ENCODE data around the gene PALD1. TPM values are rescaled to one million over a fixed set of nuclear protein-coding genes. Genes with fewer than 3 reads are reported as not detected.

Gene PALD1
- total RNA-seq, 3 donors from 2014 or later = 1.9 to 7.5 (median 5.9) TPM

DNA sequence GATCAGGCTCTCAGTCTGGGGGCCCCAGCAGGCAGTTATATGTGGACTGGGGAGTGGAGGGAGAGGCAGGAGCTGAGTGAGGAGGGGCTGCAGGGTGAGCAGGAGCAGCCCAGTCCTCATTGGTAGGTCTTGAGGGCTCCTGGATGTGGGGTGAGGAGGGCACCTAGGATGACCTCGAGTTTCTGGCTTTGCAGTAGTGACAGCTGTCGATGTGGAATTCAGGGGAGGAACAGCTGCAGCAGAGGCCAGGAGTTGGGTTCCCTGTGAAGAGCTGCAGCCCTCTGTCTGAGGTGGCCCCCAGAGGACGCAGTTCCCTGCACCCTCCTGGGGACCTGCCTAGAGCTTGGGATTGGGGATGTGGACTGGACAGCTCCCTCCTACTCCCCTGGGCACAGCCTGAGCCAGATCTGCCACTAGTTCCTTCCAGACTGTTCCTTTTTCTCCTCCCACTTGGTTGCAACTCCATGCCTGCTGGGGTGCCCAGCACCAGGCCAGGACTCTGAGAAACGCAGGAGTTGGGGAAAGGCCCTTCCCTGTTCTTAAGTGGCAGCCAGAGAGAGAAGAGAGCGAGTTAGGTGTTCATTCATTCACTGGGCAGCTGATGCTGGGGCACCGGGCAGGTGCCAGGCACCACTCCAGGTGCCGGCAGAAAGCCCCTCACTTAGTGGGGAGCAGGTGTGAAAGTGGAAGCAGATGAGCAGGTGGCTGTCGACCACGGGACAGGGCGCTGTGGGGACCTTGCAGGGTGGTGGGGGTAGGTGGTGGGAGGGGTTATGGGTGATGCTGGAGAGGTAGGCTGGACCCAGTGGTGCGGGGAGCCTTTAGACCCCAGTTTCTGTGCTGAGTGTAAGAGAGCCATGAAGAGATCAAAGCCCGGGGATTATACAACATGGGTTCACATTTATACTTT, 66.1 kb downstream of the PALD1 start:
- no peak overlapping the region for H3K4me3 ChIP-seq

GRCh38 chr10:70546584-70546983, 68.0 kb downstream of the PALD1 start:
- no peak for DNase-seq (ENCODE audit: low spot score in 2 of 2)
- Histone ChIP-seq H3K9me3 (no peaks in the 10 kb centered on the region), H3K36me3 (no peaks in the 10 kb centered on the region), H3K27me3 (no peaks in the 10 kb centered on the region), H3K4me3 (no peak overlapping the region), H3K4me1 (no peaks in the 10 kb centered on the region), H3K27ac (no peak overlapping the region)
- no peak for TF ChIP-seq POLR2A (IDR thresholded peaks at IDR 0.05)
- TF ChIP-seq, protein P1, sequence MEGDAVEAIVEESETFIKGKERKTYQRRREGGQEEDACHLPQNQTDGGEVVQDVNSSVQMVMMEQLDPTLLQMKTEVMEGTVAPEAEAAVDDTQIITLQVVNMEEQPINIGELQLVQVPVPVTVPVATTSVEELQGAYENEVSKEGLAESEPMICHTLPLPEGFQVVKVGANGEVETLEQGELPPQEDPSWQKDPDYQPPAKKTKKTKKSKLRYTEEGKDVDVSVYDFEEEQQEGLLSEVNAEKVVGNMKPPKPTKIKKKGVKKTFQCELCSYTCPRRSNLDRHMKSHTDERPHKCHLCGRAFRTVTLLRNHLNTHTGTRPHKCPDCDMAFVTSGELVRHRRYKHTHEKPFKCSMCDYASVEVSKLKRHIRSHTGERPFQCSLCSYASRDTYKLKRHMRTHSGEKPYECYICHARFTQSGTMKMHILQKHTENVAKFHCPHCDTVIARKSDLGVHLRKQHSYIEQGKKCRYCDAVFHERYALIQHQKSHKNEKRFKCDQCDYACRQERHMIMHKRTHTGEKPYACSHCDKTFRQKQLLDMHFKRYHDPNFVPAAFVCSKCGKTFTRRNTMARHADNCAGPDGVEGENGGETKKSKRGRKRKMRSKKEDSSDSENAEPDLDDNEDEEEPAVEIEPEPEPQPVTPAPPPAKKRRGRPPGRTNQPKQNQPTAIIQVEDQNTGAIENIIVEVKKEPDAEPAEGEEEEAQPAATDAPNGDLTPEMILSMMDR (IDR thresholded peaks at IDR 0.05) = no peak
- intact Hi-C loops (cut with DNase I; ENCODE audit: low total_unique reads) = no loop called here

More for the DNA sequence above, 66.1 kb downstream of the PALD1 start:
- intact Hi-C loops (cut with DNase I; ENCODE audit: low total_unique reads) = loop anchor here (5.0 kb wide), 1 partner anchor 648 kb away; no protein-coding TSS in a partner anchor
- Histone ChIP-seq H3K27me3 (no peaks in the 10 kb centered on the region), H3K9me3 (no peaks in the 10 kb centered on the region), H3K4me1 (no peaks in the 10 kb centered on the region), H3K36me3 (no peaks in the 10 kb centered on the region), H3K27ac (no peak overlapping the region)
- TF ChIP-seq, protein P1 (IDR thresholded peaks at IDR 0.05) = no peak
- TF ChIP-seq POLR2AphosphoS5 (IDR thresholded peaks at IDR 0.05) (no peak), POLR2A (IDR thresholded peaks at IDR 0.05) (no peak)
- no peak for DNase-seq (ENCODE audit: low spot score in 2 of 2)

DNA sequence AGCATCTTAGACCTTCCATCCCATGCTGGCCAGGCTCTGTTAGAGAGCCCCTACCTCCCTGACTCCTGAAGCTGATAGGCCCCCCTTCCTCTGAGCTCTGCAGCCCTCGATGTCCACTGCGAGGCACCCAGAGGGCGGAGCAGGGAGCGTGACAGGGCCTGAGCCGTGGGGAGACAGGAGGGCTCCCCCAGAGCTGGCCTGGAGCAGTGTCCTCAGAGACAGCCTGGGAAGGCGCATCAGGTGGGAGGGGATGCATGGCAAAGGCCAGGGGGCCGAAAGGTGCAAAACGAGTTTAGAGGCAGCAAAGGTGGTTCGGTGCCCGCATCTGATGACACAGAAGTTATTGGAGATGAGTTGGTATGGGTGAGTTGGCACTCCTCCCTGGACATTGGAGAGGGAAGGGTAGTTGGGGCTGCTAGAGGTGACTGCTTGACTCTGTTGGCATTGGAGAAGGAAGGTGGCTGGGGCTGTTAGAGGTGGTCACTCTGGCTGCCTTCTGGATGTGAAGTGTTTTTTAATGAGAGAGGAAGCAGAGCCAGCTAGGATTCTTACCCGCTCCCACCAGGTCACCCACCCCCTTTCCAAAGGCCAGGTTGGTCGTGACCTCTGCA, 70.9 kb downstream of the PALD1 start:
- no peaks in the 10 kb centered on the region for H3K36me3 ChIP-seq
- H3K4me3 ChIP-seq = no peak overlapping the region
- no peaks in the 10 kb centered on the region for H3K27me3 ChIP-seq
- H3K4me1 ChIP-seq = no peaks in the 10 kb centered on the region
- H3K9me3 ChIP-seq = no peaks in the 10 kb centered on the region
- intact Hi-C loops (cut with DNase I; ENCODE audit: low total_unique reads) = no loop called here
- no peak for DNase-seq (ENCODE audit: low spot score in 2 of 2)
- TF ChIP-seq POLR2AphosphoS5 (IDR thresholded peaks at IDR 0.05) (no peak), POLR2A (IDR thresholded peaks at IDR 0.05) (no peak)
- TF ChIP-seq, protein P1 (IDR thresholded peaks at IDR 0.05) = no peak
- no peak overlapping the region for H3K27ac ChIP-seq

DNA sequence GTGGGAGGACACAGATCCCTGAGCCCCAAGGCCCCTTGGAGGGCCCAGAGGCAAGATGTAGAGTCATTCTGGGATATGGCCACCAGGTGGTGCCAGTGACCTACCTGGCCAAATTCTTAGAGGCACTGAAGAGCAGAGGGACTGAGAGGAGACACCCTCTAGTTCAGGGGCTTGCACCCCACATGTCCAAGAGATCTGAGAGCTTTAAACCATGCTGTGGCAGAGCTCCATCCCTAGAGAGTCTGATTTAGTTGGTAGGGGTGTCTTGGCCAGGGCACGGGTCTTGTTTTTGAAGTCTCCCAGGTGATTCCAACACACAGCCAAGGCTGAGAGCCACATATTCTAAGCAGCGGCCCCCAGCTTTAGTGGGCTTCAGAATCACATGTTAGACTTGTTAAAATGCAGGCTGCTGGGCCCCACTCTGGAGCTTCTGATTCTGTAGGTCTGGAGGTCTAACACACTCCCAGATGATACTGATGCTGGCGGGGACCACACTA, 71.4 kb downstream of the PALD1 start:
- peak; percentile 53 to 65 for DNase-seq (ENCODE audit: low spot score in 2 of 2)

More for the DNA sequence above, 71.4 kb downstream of the PALD1 start:
- Histone ChIP-seq H3K9me3 (no peaks in the 10 kb centered on the region), H3K4me3 (no peak overlapping the region), H3K27me3 (no peaks in the 10 kb centered on the region), H3K4me1 (no peaks in the 10 kb centered on the region), H3K27ac (no peak overlapping the region), H3K36me3 (no peaks in the 10 kb centered on the region)
- TF ChIP-seq, protein P1 (IDR thresholded peaks at IDR 0.05) = peak; percentile 74 to 86 (median 83)
- TF ChIP-seq POLR2AphosphoS5 (IDR thresholded peaks at IDR 0.05) = no peak
- no peak for TF ChIP-seq POLR2A (IDR thresholded peaks at IDR 0.05)
- intact Hi-C loops (cut with DNase I; ENCODE audit: low total_unique reads) = loop anchor here (10.0 kb wide), 1 partner anchor 205 kb away; no protein-coding TSS in a partner anchor

Measured in breast epithelium (tissue), 4 donors.